GM12872 (cell line): ENCODE results near the gene UBE2N.

Experiments used
- CTCF ChIP-seq: IDR thresholded peaks from 3 replicates; pipeline ENCODE4 v1.5.1; 2011; ENCODE audit warnings: low read depth, mild to moderate bottlenecking, low read length, moderate library complexity; ENCODE audit not compliant: insufficient read depth

The UBE2N gene

DNA sequence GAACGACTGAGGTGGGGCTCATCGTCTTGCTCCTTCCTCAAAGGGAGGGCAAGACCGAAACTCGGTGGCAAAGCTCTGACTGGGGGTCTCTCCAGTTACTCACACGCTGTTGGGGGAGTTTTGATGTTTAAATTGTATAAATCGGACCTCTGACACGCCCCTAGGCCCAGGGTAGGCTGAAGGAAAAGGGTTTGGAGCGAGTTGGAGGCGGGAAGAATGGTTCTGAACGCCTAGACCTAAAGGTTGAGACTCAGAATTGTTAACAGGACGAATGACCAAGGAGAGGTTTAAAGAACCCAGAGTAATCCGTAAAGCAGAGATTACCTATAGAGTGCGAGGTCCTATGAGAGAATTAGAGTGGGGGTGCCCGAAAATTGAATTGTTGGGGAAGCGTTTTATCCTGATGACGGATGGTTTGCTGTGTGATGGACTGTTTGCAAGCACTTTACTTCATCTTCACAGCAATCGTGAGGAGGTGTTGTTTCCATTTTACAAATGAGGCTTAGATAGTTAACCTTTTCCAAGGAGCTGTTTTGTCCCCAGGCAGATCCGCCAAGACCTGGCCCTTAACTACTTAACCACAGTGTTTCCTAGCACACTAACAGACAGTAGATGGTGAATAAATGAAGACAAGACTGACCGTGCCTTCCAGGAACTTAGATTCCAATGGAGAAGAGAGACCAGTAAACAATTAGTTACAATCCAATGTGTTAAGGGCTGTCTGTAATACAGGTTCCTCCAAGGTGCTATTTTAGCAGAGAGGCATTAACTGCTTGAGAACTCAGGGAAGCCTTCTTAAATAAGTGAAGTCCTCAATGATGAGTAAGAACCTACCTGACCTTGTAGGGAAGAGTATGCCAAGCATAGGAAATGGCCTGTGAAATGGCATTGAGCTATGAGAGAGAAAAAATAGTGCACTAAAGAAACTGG is 929 bp upstream of the UBE2N start:
- no peak for TF ChIP-seq CTCF

- TF ChIP-seq CTCF: no peak
These were observed 598 bp downstream of the UBE2N start for GRCh38 chr12:93441081-93441616.

DNA sequence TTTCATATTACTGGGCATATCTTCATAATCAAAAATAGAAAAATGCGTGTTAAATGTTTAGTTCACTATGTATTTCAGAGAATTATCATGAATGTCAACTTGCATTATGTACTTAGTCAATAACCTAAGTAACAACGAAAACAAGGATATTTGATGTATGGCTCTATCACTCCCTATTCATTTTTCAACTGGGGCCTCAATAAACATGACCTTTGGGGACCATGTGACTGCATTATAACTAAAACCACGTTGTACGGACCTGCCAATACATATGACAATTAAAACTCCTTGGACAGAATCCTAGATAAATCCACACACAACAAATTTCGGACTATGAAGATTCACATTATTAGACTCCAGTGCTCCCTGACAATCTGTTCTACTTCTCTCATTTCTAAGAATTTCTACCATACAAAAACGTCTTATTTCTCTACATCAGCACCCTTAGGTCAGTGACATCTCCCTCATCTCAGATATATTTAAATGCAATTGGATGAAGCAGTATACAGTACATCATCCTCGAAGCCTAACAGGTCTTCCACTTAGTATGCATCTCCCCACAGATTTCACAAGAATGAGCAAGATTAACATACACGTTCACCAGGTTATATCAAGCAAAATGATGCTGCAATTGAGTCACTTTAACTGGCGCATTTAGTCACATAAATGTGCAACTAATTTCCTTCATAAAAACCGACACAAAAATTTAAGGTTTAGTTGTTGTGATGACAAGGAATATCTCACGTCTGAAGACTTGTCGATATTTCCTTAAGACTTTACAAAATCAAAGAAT is 1.5 kb downstream of the UBE2N start:
- TF ChIP-seq CTCF: no peak

DNA sequence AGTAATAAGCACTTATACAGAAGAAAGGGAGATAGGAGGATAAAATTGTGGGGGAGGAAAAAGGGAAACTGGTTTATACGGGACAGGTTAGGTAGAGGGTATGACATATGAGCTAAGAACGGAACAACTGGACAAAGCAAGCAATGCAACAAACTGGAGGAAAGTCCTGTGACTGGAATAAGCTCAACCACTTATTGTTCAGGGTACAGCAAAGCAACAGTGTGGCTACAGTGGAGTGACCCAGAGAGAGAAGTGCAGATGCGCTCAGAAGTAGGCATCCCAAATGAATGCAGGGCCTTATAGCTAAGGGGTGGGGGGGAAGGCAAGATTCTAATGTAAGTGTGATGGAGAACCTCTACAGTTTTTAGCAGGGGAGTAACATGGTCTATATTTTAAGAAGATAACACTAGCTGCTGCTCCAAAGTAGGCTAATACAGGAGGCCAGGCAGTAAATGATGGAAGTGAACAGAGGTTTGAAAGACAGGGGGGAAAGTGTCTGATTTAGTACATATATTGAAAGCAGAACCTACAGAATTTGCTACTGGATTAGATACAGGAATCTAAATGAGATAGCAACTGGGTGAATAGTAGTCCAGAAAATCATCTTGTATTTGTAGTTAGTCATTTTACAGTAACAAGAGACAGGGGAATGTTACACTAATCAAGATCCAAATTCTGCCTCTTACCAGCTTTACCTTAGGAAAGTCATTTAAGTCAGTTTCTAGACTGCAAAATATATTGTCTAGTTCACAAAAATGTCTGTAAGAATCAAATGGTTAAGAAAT is 3.3 kb downstream of the UBE2N start:
- TF ChIP-seq CTCF: no peak

GRCh38 chr12:93434256-93434865 is 7.4 kb downstream of the UBE2N start:
- no peak for TF ChIP-seq CTCF

GRCh38 chr12:93430280-93430679 is 11.5 kb downstream of the UBE2N start:
- TF ChIP-seq CTCF: no peak

GRCh38 chr12:93429852-93430251 is 11.9 kb downstream of the UBE2N start:
- TF ChIP-seq CTCF: no peak
